Immature natural killer cell (primary cell): Measurements from ENCODE around the gene BMF. TPM values are rescaled to one million over a fixed set of nuclear protein-coding genes. Genes with fewer than 3 reads are reported as not detected.
A peak's percentile ranks its signal among the peaks of the same experiment; 100 is the strongest.
"Not testable (repeated sequence)": the region's sequence is repeated elsewhere in the genome, so short reads cannot be mapped to it uniquely, and the experiment has no call there.

ENCODE experiments used
- DNase-seq, 3 donors: peaks; one replicate each; pipeline ENCODE4 v3.0.0; 2022; ENCODE audit warnings: mixed read lengths in 1 of 3
- H3K27ac Mint-ChIP-seq, 6 donors: one replicate each; pipeline ENCODE4 v1.8.0; 2020; ENCODE audit warnings: mixed read lengths in 6 of 6, mild to moderate bottlenecking in 5 of 6, inconsistent platforms in 4 of 6, moderate library complexity in 3 of 6
- H3K27me3 Mint-ChIP-seq, 3 donors: one replicate each; pipeline ENCODE4 v1.8.0; 2020 to 2021; ENCODE audit warnings: low read depth in 3 of 3, mild to moderate bottlenecking in 3 of 3, mixed read lengths in 3 of 3, moderate library complexity in 3 of 3, inconsistent platforms in 1 of 3
- H3K36me3 Mint-ChIP-seq, 3 donors: one replicate each; pipeline ENCODE4 v1.8.0; 2020; ENCODE audit warnings: mixed read lengths in 3 of 3, inconsistent platforms in 2 of 3, mild to moderate bottlenecking in 2 of 3
- H3K4me1 Mint-ChIP-seq, 2 donors: one replicate each; pipeline ENCODE4 v1.8.0; 2020; ENCODE audit warnings: inconsistent platforms in 2 of 2, mild to moderate bottlenecking in 2 of 2, mixed read lengths in 2 of 2, moderate library complexity in 1 of 2
- H3K4me3 Mint-ChIP-seq, 5 donors: one replicate each; pipeline ENCODE4 v1.8.0; 2020; ENCODE audit warnings: mild to moderate bottlenecking in 5 of 5, mixed read lengths in 5 of 5, inconsistent platforms in 3 of 5, moderate library complexity in 3 of 5
- H3K9me3 Mint-ChIP-seq, 6 donors: one replicate each; pipeline ENCODE4 v1.8.0; 2020; ENCODE audit warnings: mild to moderate bottlenecking in 6 of 6, mixed read lengths in 6 of 6, inconsistent platforms in 4 of 6, moderate library complexity in 3 of 6
- polyA plus RNA-seq, 3 donors: library from polyadenylated mRNA; unstranded; fragments of 300-500 nt; fragmentation: Illumina TruSeq; gene quantifications; one replicate each; pipeline ENCODE4 v1.2.3, GENCODE V29; 2021

BMF gene
- polyA plus RNA-seq, 3 donors from 2014 or later, result 0.38 to 0.80 TPM; not detected in 1

GRCh38 chr15:40121911-40122638, 13.4 kb upstream of the BMF start:
- H3K4me1 Mint-ChIP-seq, result no peaks in the 10 kb centered on the region
- peaks cover 2 to 6% (median 5%) of the 10 kb centered on the region in 3 donors for H3K27me3 Mint-ChIP-seq
- H3K36me3 Mint-ChIP-seq, result no peaks in the 10 kb centered on the region
- H3K27ac Mint-ChIP-seq, result no peak overlapping the region
- no peaks in the 10 kb centered on the region for H3K9me3 Mint-ChIP-seq
- DNase-seq, result no peak
- no peak overlapping the region for H3K4me3 Mint-ChIP-seq

- Mint-ChIP-seq H3K4me1 (peaks cover 8 to 13% of the 10 kb centered on the region in 2 donors), H3K27ac (no peak overlapping the region), H3K27me3 (peaks cover 2 to 3% (median 2%) of the 10 kb centered on the region in 3 donors), H3K36me3 (peaks cover 0 to 3% (median 0%) of the 10 kb centered on the region in 3 donors), H3K9me3 (no peaks in the 10 kb centered on the region), H3K4me3 (no peak overlapping the region)
- DNase-seq, result no peak
Observed at GRCh38 chr15:40118473-40118872, 9.8 kb upstream of the BMF start.

- peak in 1 of 3 donors; percentile 20 for DNase-seq
- H3K36me3 Mint-ChIP-seq, result peaks cover 0 to 3% (median 0%) of the 10 kb centered on the region in 3 donors
- no peaks in the 10 kb centered on the region for H3K9me3 Mint-ChIP-seq
Observed at GRCh38 chr15:40115670-40116093, 7.0 kb upstream of the BMF start.

GRCh38 chr15:40115106-40115505, 6.4 kb upstream of the BMF start:
- not testable (repeated sequence) for H3K9me3 Mint-ChIP-seq, H3K36me3 Mint-ChIP-seq, H3K27ac Mint-ChIP-seq, DNase-seq, H3K27me3 Mint-ChIP-seq
- Mint-ChIP-seq H3K4me3 (peak overlapping the region in 1 of 5 donors; percentile 21), H3K4me1 (peaks cover 8 to 13% of the 10 kb centered on the region in 2 donors)

More at GRCh38 chr15:40115670-40116093, 7.0 kb upstream of the BMF start:
- Mint-ChIP-seq H3K27ac (peak overlapping the region in 3 of 6 donors; percentile 38 to 57 (median 53)), H3K27me3 (peaks cover 2 to 8% (median 4%) of the 10 kb centered on the region in 3 donors), H3K4me3 (no peak overlapping the region), H3K4me1 (peaks cover 8 to 13% of the 10 kb centered on the region in 2 donors)

GRCh38 chr15:40114218-40114617, 5.5 kb upstream of the BMF start:
- Mint-ChIP-seq H3K4me1 (peaks cover 12 to 17% of the 10 kb centered on the region in 2 donors), H3K27me3 (peaks cover 2 to 8% (median 6%) of the 10 kb centered on the region in 3 donors), H3K27ac (no peak overlapping the region), H3K4me3 (no peak overlapping the region), H3K36me3 (peaks cover 0 to 3% (median 0%) of the 10 kb centered on the region in 3 donors), H3K9me3 (no peaks in the 10 kb centered on the region)
- no peak for DNase-seq

GRCh38 chr15:40112789-40113188, 4.1 kb upstream of the BMF start:
- no peak overlapping the region for H3K27ac Mint-ChIP-seq

DNA sequence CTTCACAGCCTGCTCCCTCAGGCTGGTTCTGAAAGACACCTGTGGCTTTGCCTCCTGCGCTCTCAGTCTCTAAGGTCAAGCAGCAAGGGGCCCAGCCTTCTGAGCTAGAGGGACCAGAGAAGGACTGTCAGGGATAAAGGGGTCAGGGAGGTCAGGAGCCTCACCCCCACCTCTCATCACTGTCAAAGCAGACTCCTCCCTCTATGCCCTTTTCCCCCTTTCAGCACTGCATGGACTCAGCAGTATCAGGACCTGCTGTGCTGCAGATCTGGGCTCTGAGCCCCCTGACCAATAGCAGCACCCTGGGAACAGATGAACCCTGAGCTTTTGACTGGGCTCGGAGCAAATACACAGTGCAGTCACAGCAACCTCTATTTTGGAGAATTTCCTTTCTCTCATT, 3.2 kb upstream of the BMF start:
- H3K27me3 Mint-ChIP-seq, result peaks cover 2 to 12% (median 9%) of the 10 kb centered on the region in 3 donors
- H3K4me1 Mint-ChIP-seq, result peaks cover 28 to 29% of the 10 kb centered on the region in 2 donors
- H3K36me3 Mint-ChIP-seq, result peaks cover 0 to 3% (median 0%) of the 10 kb centered on the region in 3 donors
- H3K27ac Mint-ChIP-seq, result no peak overlapping the region
- peaks cover 0 to 1% (median 0%) of the 10 kb centered on the region in 6 donors for H3K9me3 Mint-ChIP-seq
- H3K4me3 Mint-ChIP-seq, result no peak overlapping the region
- no peak for DNase-seq

More at GRCh38 chr15:40112789-40113188, 4.1 kb upstream of the BMF start:
- H3K9me3 Mint-ChIP-seq, result peaks cover 0 to 1% (median 0%) of the 10 kb centered on the region in 6 donors
- peaks cover 2 to 13% (median 9%) of the 10 kb centered on the region in 3 donors for H3K27me3 Mint-ChIP-seq
- no peak overlapping the region for H3K4me3 Mint-ChIP-seq
- H3K36me3 Mint-ChIP-seq, result peaks cover 0 to 3% (median 0%) of the 10 kb centered on the region in 3 donors
- DNase-seq, result no peak
- H3K4me1 Mint-ChIP-seq, result peaks cover 24 to 28% of the 10 kb centered on the region in 2 donors

DNA sequence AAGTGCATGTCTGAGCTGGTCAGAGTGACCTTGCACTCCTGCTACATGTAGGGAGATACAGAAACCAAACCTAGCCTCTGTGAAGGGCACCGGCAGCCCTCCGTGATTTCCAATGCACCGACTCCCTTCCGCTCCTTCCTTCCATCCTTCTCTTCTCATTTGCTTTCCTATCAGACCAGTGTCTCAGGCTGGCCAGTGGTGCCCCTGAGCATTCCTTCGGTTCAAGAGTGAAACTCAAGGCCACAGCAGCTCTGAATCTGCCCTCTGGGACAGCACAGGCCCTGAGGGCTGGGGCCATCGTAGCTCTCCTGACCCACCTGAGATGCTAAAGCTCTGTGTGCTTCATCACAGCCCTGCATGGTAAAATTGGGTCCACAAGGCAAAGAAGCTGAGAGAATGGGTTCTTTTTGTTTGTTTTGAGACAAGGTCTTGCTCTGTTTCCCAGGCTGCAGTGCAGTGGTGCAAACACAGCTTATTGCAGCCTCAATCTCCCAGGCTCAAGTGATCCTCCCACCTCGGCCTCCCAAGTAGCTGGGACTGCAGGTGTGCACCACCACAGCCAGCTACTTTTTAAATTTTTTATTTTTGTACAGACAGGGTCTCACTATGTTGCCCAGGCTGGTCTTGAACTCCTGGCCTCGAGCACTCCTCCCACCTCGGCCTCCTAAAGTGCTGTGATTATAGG, 2.3 kb upstream of the BMF start:
- H3K36me3 Mint-ChIP-seq, result no peaks in the 10 kb centered on the region
- peaks cover 23 to 26% of the 10 kb centered on the region in 2 donors for H3K4me1 Mint-ChIP-seq
- H3K27me3 Mint-ChIP-seq, result peaks cover 2 to 11% (median 9%) of the 10 kb centered on the region in 3 donors
- H3K27ac Mint-ChIP-seq, result peak overlapping the region in 1 of 6 donors; percentile 20
- peak overlapping the region in 1 of 5 donors; percentile 26 for H3K4me3 Mint-ChIP-seq
- DNase-seq, result no peak
- H3K9me3 Mint-ChIP-seq, result peaks cover 0 to 1% (median 0%) of the 10 kb centered on the region in 6 donors

DNA sequence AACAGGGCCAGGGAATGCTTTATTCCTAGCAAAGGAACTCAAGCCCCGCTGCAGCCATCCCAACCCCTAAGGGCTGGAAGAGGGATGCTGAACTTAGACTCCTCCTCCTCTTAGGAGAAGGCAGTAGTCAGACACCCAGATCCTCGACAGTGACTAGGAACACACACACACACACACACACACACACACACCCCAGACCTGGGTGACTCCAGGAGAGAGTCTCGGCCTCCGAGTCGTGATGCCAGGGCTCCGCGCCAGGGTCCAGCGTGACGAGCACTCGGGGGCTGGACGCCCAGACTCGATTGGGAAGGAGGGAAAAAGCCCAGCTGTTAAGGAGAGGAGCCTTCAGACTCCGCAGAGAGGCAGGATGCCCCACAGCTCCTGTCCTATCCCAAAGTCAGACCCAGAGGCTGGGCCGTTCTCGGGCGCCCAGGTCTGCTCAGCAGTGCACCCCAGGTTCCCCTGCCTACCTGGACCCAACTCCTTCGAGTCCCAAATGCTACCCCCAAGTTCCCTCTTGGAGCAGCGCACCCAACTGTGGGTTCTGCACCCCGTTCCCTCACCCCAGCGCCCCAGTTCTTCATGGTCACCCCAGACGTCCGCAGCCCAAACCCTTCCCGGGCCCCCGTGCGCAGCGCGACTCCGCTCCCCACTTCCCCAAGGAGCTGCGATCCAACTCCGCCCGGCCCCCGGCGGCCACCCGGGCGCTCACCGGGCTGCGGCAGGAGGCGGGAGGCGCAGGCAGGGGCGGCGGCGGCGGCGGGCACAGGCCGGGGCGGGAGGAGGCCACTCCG, 421 bp downstream of the BMF start:
- Mint-ChIP-seq H3K36me3 (no peaks in the 10 kb centered on the region), H3K4me1 (peaks cover 24 to 25% of the 10 kb centered on the region in 2 donors), H3K4me3 (peak overlapping the region; percentile 90 to 98 (median 97)), H3K27ac (peak overlapping the region in 5 of 6 donors; percentile 8 to 91 (median 62)), H3K27me3 (peaks cover 2 to 11% (median 9%) of the 10 kb centered on the region in 3 donors), H3K9me3 (peaks cover 0 to 1% (median 0%) of the 10 kb centered on the region in 6 donors)
- DNase-seq, result no peak

- Mint-ChIP-seq H3K27me3 (peaks cover 2 to 9% (median 7%) of the 10 kb centered on the region in 3 donors), H3K4me1 (peaks cover 24 to 25% of the 10 kb centered on the region in 2 donors), H3K4me3 (peak overlapping the region; percentile 57 to 98 (median 95)), H3K27ac (peak overlapping the region in 2 of 6 donors; percentile 2 to 43), H3K36me3 (no peaks in the 10 kb centered on the region), H3K9me3 (peaks cover 0 to 1% (median 0%) of the 10 kb centered on the region in 6 donors)
- DNase-seq, result no peak
Observed at GRCh38 chr15:40106203-40107161, 2.2 kb downstream of the BMF start.

GRCh38 chr15:40105517-40106202, 3.0 kb downstream of the BMF start:
- Mint-ChIP-seq H3K4me3 (no peak overlapping the region), H3K27me3 (peaks cover 0 to 9% (median 5%) of the 10 kb centered on the region in 3 donors), H3K4me1 (peaks cover 29% of the 10 kb centered on the region in 2 donors), H3K9me3 (peaks cover 0 to 1% (median 0%) of the 10 kb centered on the region in 6 donors), H3K27ac (no peak overlapping the region), H3K36me3 (no peaks in the 10 kb centered on the region)
- no peak for DNase-seq
